Neural crest cell (in vitro differentiated cells): Measurements from ENCODE around the gene CYBRD1. TPM values are rescaled to one million over a fixed set of nuclear protein-coding genes. Genes with fewer than 3 reads are reported as not detected.

Experiments
- DNase-seq: peaks from one replicate; pipeline ENCODE4 v3.0.0; 2021; ENCODE audit warnings: low read depth, mixed read lengths, low spot score
- H3K27ac Mint-ChIP-seq: one replicate; pipeline ENCODE4 v1.8.0; 2021; ENCODE audit warnings: mild to moderate bottlenecking, mixed read lengths; ENCODE audit not compliant: unreplicated experiment
- H3K27me3 Mint-ChIP-seq: 2 replicates; pipeline ENCODE4 v1.8.0; 2021; ENCODE audit warnings: low read depth, mild to moderate bottlenecking, mixed read lengths
- H3K36me3 Mint-ChIP-seq: 2 replicates; pipeline ENCODE4 v1.8.0; 2021; ENCODE audit warnings: low read depth, mild to moderate bottlenecking, mixed read lengths
- H3K4me1 Mint-ChIP-seq: 2 replicates; pipeline ENCODE4 v1.8.0; 2021; ENCODE audit warnings: mixed read lengths
- H3K4me3 Mint-ChIP-seq: one replicate; pipeline ENCODE4 v1.8.0; 2021; ENCODE audit warnings: mild to moderate bottlenecking, mixed read lengths
- H3K9me3 Mint-ChIP-seq: 2 replicates; pipeline ENCODE4 v1.8.0; 2021; ENCODE audit warnings: mixed read lengths
- long read RNA-seq: library from polyadenylated mRNA; unstranded; transcript quantifications from one replicate; pipeline ENCODE4 v2.0.0, GENCODE V29; 2020
- total RNA-seq: library from RNA; stranded (reverse); gene quantifications from 2 replicates; pipeline ENCODE4 v1.2.1, GENCODE V29; 2021
- TF ChIP-seq, protein P1 (sequence below): fragments of 200-600 bp; sonication (generic); conservative IDR thresholded peaks from 2 replicates; pipeline ENCODE4 v1.5.0; 2021; ENCODE audit warnings: antibody characterized with exemption, mild to moderate bottlenecking

The CYBRD1 gene
- total RNA-seq, result 10.0 and 11.8 TPM in 2 replicates
- long read RNA-seq, full-length matches to known transcripts, result 7 of 9 reads
- long read RNA-seq, partial matches to known transcripts, result 0 of 9 reads
- long read RNA-seq, other reads (novel, unspliced or antisense), result 2 of 9 reads

DNA sequence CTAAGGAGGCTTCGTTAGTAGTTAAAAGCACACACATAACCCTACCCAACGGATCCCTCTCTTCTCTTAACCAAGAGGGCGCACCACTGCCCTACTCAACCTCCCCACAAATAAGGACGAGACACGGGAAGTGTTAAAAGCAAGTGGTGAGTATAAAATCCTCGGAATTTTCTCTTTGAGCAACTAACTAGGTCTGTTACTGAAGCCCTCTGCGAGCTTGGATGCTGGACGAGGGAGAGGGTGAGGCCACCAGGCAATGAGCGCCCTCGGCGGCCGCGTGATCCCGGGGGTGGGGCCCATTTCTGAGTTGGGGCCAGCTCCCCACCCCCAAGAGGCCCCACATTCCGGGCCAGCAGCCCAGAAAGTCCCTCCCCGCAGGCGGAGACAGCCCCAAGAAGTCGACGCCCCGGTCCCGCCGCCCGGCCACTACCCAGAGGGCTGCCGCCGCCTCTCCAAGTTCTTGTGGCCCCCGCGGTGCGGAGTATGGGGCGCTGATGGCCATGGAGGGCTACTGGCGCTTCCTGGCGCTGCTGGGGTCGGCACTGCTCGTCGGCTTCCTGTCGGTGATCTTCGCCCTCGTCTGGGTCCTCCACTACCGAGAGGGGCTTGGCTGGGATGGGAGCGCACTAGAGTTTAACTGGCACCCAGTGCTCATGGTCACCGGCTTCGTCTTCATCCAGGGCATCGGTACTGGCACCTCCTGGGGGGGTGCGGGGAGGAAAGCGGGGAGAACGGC, at the start of gene CYBRD1:
TSS of gene CYBRD1 (plus strand) at position 423 of the 736 bp plus-strand sequence. CDS start at position 495, 72 bp downstream.
- Mint-ChIP-seq H3K4me1 (peaks cover 25% of the 10 kb centered on the region), H3K27me3 (peaks cover 12% of the 10 kb centered on the region), H3K9me3 (no peaks in the 10 kb centered on the region), H3K4me3 (peak within 1 kb of the TSS; percentile 97), H3K27ac (peak within 1 kb of the TSS; percentile 92), H3K36me3 (no peaks in the 10 kb centered on the region)
- DNase-seq, result peak; percentile 45
- TF ChIP-seq, protein P1, sequence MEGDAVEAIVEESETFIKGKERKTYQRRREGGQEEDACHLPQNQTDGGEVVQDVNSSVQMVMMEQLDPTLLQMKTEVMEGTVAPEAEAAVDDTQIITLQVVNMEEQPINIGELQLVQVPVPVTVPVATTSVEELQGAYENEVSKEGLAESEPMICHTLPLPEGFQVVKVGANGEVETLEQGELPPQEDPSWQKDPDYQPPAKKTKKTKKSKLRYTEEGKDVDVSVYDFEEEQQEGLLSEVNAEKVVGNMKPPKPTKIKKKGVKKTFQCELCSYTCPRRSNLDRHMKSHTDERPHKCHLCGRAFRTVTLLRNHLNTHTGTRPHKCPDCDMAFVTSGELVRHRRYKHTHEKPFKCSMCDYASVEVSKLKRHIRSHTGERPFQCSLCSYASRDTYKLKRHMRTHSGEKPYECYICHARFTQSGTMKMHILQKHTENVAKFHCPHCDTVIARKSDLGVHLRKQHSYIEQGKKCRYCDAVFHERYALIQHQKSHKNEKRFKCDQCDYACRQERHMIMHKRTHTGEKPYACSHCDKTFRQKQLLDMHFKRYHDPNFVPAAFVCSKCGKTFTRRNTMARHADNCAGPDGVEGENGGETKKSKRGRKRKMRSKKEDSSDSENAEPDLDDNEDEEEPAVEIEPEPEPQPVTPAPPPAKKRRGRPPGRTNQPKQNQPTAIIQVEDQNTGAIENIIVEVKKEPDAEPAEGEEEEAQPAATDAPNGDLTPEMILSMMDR, result no peak

GRCh38 chr2:171475979-171476378, 46.3 kb upstream of the CYBRD1 start:
- TF ChIP-seq, protein P1, result no peak
- Mint-ChIP-seq H3K9me3 (no peaks in the 10 kb centered on the region), H3K27me3 (no peaks in the 10 kb centered on the region), H3K27ac (no peak overlapping the region), H3K4me3 (no peak overlapping the region), H3K36me3 (peaks cover 10% of the 10 kb centered on the region), H3K4me1 (no peaks in the 10 kb centered on the region)
- DNase-seq, result no peak

DNA sequence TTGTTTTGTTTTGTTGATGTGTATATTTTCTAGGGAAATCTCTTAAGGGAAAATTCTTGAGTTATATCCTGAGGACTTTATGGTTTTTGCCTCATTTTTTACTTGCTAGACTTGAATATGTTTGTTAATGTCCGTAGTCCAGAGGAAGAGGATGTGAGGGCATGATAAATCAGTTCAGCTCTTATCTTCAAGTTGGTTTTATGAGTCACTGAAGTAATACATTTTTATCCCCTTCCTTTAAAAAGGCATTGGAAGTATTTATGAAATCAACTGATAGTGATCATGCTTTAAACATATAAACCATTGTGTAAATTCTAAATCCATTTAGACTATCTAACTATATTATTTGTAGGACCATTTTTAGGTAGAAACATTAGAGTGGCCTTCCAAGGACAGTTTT, 43.9 kb upstream of the CYBRD1 start:
- no peaks in the 10 kb centered on the region for H3K4me1 Mint-ChIP-seq
- H3K9me3 Mint-ChIP-seq, result no peaks in the 10 kb centered on the region
- TF ChIP-seq, protein P1, result no peak
- DNase-seq, result no peak
- peaks cover 10% of the 10 kb centered on the region for H3K36me3 Mint-ChIP-seq
- H3K4me3 Mint-ChIP-seq, result no peak overlapping the region
- H3K27ac Mint-ChIP-seq, result no peak overlapping the region
- H3K27me3 Mint-ChIP-seq, result no peaks in the 10 kb centered on the region

DNA sequence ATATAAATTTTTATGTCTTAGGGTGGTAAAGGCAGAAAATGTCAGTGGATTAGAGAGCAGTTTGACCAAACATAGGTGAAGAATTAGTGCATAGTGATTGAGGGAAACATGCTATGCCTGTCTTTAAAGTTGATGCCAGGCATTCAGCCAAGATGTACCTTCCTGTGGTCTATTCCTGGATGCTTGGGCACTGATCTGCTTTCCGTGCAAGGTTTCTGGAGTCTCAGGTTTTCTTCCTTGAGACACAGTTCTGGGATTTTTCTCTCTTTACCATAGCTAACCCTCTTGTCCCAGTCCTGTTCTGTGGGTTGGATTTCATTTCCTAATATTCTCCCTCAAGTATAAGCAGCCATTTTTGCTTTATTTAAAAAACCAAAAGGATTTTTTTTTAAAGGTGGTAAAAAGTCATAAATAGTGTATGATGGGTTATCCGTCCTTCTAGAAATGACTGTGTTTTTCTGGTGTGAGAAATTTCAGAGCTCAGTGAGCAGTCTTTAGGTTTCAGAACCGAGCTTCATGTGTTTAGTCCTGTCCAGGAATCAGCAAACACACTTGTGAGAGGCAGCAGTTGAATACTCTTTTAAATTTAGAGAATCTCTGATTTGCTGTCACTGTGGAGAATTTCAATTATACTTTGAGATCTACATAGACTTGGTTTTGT, 43.0 kb upstream of the CYBRD1 start:
- Mint-ChIP-seq H3K27me3 (no peaks in the 10 kb centered on the region), H3K27ac (no peak overlapping the region), H3K4me1 (no peaks in the 10 kb centered on the region), H3K9me3 (no peaks in the 10 kb centered on the region), H3K36me3 (peaks cover 6% of the 10 kb centered on the region), H3K4me3 (no peak overlapping the region)
- TF ChIP-seq, protein P1, result no peak
- no peak for DNase-seq

- Mint-ChIP-seq H3K27ac (no peak overlapping the region), H3K36me3 (peaks cover 2% of the 10 kb centered on the region), H3K4me3 (no peak overlapping the region), H3K9me3 (no peaks in the 10 kb centered on the region), H3K4me1 (no peaks in the 10 kb centered on the region), H3K27me3 (no peaks in the 10 kb centered on the region)
- DNase-seq, result no peak
- TF ChIP-seq, protein P1, result no peak
These were observed 41.4 kb upstream of the CYBRD1 start for GRCh38 chr2:171480908-171481307.
